Measurements from ENCODE around the gene ECI1.
"Not testable (repeated sequence)": the region's sequence is repeated elsewhere in the genome, so short reads cannot be mapped to it uniquely, and the experiment has no call there.

ECI1 gene

DNA sequence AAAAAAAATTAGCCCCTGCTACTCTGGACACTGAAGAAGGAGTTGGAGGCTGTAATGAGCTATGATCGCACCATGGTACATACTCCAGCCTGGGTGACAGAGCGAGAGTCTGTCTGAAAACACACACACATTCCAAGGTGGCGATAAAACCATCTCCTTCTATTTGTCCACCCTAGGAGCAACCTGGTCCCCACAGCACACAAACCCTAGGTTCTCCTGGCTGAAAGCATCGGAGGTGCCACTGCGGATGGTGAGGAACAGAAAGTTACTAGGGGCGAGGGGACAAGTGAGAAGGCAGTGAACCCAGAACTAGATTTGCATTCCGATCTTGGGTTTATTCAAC, 1.4 kb upstream of the ECI1 start:
- DNase-seq (ENCODE audit: low spot score): no peak

DNA sequence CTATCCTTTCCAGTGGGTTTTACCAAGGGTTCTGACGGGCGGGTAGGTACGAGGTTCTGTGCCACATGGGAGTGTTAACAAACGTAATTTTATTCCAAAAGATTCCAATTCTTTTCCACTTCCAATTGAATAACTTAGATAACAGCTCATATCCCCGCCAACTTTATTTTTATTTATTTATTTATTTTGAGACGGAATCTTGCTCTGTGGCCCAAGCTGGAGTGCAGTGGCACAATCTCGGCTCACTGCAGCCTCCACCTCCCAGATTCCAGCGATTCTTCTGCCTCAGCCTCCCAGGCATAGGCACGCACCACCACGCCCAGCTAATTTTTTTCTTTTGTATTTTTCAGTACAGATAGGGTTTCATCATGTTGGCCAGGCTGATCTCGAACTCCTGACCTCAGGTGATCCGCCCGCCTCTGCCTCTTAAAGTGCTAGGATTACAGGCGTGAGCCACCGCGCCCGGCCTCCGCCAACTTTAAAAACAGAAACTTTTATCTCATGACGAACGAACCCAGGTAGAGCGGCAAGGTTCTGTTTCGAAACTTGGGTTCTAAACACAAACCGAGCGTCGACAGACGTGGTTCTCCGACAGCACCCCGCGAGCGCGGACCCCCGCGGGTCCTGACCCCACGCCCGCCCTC, 613 bp downstream of the ECI1 start:
- DNase-seq (ENCODE audit: low spot score): no peak

DNA sequence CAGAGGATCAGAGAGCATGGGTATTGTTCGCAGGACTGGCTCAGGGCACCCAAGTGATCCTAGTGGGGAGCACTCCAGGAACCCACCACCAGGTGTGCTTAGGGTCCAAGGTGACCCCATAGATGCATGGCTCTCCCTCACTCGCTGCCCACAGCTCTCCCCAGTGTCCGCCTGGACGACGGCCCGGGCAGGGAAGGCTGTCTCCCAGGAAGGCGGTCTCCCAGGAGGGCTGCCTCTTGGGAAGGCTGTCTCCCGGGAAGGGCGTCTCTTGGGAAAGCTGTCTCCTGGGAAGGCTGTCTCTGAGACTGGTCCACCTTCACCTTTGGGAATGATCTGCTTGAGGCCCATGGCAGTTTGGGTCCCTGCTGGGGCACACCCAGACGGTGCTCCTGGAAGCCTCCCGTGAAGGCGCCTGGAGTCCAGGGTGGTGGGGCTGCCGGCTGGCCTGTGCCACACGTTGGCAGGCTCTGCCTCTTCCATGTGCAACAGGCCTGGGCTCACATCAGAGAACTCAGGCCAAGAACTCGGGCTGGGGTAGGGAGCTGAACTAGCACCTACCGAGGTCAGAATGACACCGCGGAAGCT, 5.0 kb downstream of the ECI1 start:
- DNase-seq (ENCODE audit: low spot score): no peak

DNA sequence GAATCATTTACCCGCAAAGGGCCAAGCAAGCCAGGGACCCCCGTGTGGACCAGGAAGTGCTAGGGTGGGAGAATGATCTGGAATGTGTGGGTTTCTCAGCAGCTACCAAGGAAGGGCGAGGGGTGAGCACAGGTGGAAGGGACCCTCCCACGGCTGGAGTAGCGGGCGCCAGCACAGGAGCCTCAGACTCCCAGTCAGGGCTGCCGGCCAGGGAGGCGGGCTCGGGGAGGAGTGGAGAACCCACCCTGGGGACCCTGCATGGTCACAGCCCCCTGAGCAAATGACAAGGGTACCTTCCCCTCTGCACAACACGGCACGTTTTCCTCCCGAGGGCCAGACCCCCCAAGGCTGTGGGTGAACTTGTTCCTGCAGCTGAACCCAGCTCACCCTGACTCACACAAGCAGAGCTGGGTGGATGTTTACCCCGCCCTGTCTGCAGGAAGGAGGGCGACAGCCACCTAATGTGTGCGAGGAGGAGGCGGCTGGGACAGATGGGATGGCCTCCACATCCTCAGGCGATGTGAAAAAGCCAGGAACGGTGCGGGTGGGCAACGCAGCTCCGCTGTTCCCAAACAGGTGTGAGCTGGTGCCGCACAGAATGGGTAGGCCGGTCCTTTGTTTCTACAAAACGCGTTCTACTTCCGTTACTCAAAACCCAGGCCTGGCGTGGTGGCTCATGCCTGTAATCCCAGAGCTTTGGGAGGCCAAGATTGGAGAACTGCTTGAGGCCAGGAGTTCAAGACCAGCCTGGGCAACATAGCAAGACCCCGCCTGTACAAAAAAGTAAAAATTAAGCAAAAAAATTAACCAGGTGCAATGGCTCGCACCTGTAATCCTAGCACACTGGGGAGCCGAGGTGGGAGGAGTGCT, 6.2 kb downstream of the ECI1 start:
- no peak for DNase-seq (ENCODE audit: low spot score)

DNA sequence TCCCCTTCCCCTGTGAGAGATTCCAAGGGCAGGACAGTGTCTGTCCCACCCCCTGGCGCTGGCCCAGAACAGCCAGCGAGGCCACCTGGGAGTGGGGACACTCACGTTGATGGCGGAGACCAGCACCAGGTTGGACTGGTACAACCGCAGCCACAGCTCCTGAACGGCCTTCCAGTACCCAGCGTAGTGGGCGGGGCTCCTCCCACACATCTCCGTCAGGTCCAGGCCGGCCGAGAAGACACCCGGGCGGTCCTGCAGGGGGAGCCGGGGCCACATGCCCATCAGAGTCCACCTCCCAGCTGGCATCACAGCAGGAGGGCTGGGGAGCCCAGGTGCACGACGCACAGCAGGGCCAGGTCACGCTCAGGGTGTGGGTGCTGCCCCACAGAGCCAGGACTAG, 7.1 kb downstream of the ECI1 start:
- DNase-seq (ENCODE audit: low spot score): no peak

DNA sequence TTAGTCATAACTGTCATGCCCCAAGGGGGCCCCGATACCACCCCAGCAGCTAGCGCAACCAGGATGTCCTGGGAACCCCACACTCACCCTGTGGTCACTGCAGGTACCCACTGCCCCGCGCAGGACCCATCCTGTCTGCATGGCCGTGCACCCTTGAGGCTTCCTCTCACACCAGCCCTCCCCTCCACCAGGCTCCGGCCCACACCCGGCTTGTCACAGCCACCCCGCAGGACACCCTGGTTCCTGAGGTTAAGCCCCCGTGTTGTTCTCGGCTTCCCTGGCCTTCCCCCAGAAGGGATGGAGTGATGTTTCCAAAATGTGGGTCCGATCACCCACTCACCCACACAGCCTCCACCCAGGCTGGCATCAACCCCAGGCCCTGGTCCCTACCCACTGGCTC, 7.6 kb downstream of the ECI1 start:
- DNase-seq (ENCODE audit: low spot score): no peak

DNA sequence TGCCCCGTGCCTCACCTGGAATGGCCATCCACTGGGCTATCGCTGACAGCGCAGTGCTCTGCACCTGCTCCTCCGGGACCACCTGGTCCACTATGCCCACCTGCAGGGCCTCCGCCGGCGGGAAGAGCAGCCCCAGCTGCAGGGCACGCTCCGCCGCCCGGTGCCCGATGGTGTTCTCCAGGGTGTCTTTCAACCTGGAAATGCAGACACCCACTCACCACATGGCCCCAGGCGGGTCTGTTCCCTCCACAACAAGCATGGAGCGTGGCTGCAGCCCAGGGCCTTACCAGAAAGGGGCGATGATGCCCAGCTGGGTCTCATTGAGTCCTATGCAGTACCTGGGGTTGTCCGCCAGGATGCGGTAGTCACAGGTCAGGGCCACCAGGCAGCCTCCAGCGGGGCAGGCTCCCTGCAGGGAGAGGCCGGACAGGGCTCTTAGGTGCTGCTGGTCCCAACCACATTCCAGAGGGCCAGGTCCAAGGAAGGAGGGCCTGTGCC, 8.3 kb downstream of the ECI1 start:
- DNase-seq (ENCODE audit: low spot score): no peak

GRCh38 chr16:2242598-2242997, 8.8 kb downstream of the ECI1 start:
- DNase-seq (ENCODE audit: low spot score): no peak

DNA sequence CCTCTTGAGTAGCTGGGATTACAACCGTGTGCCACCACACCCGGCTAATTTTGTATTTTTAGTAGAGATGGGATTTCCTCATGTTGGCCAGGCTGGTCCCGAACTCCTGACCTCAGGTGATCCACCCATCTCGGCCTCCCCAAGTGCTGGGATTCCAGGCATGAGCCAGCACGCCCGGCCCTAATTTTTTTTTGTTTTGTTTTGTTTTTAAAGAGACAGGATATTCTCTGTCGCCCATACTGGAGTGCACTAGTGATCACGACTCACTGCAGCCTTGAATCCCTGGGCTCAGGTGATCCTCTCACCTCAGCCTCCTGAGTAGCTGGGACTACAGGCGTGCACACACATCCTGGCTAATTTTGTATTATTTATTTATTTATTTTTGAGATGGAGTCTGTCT, 11.1 kb downstream of the ECI1 start:
- not testable (repeated sequence) for DNase-seq (ENCODE audit: low spot score)

DNA sequence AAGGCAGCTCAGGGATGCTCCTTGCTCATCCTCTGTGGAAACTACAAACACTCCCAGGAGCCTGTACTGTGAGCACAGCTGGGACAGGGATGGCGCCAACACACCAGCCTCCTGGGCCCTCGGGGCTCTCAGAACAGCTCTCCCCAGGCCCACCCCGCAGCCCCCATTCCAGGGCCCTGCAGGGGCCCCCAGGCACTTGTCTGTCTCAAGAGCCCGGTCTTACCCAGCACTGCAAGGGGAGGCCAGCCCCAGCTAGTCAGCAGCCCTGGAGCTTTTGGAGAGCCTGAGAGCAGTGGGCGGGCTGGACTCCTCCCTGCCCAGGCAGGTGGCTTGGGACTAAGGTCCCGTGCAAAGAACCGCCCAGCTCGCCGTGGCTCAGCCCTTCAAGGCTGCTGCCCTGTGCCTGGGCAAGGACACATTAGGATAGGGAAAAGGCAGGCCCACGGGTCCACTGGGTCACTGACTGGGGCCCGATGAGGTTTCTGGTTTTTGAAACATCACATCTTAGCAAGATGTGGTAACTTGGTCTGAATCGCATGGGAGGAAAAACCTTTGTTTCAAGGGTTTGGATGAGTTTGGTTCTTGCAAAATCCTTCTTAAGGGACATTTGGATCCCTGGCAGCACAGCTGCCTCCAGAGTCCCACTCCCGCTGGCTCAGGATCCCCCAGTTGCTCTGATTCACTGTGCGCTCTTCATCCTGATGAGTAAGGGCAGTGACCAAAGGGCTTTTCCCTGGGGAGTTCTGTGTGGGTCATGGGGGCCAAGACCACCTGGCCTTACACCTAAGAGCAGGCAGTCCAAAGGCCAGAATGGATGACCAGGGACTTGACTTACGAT, 12.3 kb downstream of the ECI1 start:
- no peak for DNase-seq (ENCODE audit: low spot score)

DNA sequence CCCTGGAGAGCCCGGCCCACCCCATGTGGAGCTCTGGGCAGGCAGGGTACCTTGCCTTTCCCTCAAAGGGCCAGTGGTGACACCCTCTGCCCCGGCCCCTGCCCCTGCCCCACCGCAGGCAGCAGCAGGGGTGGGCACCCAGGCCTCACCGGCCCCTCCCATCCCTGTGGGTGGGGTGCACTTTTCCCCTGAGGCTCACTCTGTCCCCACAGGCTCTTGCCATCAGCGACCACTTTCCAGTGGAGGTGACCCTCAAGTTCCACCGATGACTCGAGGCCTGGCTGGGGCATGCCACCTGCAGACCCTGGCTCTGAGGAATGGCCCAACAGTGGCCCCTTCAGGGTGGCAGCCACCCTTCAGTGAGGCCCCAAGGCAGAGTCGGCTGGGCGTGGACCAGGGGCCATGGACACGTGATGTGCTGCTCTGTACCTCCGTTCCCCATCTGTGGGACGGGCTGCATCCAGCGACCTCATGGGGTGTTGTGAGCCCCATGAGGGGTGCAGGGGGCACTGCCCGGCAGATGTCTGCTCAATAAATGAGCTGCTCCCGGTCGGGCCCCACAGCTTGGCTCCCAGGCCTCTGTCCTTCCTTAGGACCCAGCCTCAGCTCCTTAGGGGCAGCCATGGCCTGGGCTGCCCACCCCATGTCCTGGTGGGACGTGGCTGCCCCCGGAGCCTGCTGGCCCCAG, 13.1 kb downstream of the ECI1 start:
- no peak for DNase-seq (ENCODE audit: low spot score)

DNA sequence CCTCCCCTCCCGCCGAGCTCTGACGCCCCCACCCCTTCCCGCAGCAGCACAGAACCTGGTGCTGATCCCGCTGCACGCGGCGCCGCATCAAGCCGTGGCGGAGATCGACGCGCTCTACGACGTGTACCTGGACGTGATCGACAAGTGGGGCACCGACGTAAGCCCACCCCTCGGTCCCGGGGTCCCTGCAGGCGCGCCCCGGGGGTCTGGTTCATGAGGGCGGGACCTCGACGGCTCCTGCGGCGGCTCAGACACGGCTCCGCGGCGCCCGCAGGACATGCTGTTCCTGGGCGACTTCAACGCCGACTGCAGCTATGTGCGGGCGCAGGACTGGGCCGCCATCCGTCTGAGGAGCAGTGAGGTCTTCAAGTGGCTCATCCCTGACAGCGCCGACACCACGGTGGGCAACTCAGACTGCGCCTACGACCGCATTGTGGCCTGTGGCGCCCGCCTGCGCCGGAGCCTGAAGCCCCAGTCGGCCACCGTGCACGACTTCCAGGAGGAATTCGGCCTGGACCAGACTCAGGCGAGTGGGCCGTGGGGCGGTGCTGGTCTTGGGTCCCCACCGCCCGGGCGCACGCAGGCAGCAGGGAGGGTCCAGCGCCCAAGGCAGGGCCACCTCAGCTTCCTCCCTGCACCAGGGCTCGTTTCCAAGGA, 13.8 kb downstream of the ECI1 start:
- DNase-seq (ENCODE audit: low spot score): no peak

DNA sequence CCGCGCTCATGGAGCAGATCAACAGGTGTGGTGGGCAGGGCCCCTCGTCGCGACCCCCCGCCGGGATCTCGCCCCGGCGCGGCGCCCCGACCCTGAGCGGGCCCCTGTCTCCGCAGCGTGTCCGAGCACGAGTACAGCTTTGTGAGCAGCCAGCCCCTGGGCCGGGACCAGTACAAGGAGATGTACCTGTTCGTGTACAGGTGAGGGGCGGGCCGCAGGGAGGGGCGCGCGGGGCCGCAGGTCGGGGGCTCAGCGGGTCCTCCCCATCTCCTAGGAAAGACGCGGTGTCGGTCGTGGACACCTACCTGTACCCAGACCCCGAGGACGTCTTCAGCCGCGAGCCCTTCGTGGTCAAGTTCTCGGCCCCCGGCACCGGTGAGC, 14.3 kb downstream of the ECI1 start:
- DNase-seq (ENCODE audit: low spot score): no peak

GRCh38 chr16:2236337-2237101, 14.9 kb downstream of the ECI1 start, which contains the start of gene DNASE1L2:
DNASE1L2 (plus strand) TSS chr16:2236444; CDS start chr16:2236817, 373 bp downstream.
- DNase-seq (ENCODE audit: low spot score): no peak

- no peak for DNase-seq (ENCODE audit: low spot score)
These were observed 15.6 kb downstream of the ECI1 start for GRCh38 chr16:2235695-2236336.

- DNase-seq (ENCODE audit: low spot score): no peak
These were observed 16.1 kb downstream of the ECI1 start for GRCh38 chr16:2235234-2235651.

DNA sequence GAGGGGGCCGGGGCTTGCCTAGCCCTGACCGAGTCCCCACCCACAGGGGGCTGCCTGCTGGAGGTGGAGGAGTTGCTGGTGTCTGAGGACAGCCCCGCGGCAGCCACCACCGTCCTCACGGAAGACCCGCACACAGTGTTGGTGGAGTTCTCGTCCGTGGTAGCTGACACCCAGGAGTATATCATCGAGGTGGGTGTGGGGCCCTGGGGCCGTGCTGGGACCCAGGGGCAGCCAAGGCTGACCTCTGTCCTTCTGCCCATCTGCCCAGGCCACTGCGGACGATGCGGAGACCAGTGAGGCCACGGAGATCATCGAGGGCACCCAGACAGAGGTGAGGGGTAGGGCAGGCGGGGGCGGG, 16.6 kb downstream of the ECI1 start:
- no peak for DNase-seq (ENCODE audit: low spot score)

DNA sequence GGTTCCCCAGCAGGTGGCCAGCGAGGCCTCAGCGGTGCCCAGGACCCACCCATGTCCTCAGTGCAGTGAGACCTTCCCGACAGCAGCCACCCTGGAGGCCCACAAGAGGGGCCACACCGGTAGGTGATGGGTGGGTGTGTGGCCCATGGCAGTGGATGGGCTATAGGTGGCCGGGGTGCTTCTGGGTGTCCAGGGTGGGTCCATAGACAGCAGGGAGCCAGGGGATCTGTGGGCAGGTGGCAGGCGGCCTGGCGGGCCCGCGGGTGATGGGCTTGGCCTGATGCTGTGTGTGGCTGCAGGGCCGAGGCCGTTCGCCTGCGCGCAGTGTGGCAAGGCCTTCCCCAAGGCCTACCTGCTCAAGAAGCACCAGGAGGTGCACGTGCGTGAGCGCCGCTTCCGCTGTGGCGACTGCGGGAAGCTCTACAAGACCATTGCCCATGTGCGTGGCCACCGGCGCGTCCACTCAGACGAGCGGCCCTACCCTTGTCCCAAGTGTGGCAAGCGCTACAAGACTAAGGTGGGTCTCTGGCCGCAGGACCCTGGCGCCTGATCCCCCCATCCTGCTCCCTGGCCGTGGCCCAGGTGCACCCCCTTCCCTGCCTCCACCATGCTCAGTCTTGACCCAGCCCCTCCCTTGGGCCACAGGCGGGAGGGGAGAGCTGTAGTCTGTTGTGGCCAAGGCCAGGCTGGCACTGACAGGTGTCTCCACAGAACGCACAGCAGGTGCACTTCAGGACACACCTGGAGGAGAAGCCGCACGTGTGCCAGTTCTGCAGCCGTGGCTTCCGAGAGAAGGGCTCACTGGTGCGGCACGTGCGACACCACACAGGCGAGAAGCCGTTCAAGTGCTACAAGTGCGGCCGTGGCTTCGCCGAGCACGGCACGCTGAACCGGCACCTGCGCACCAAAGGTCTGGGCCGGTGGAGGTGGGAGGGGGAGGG, 17.2 kb downstream of the ECI1 start:
- no peak for DNase-seq (ENCODE audit: low spot score)
